Stomach (tissue), 4 donors: Measurements from ENCODE around the gene NR6A1.

Experiments
- POLR2A ChIP-seq, 4 donors: fragments of 450-650 bp; IDR thresholded peaks; one replicate each; pipeline ENCODE4 v1.6.1; 2016; ENCODE audit warnings: antibody characterized with exemption in 4 of 4, control low read depth in 2 of 4, mild to moderate bottlenecking in 1 of 4, moderate library complexity in 1 of 4
- TF ChIP-seq, protein P1 (sequence below), 7 experiments: fragments of 450-650 bp in 4 of 7; fragments of 200-600 bp in 3 of 7; sonication (generic) in 3 of 7; IDR thresholded peaks; one replicate each; pipeline ENCODE4 v1.5.1; 2016 to 2019; ENCODE audit warnings: antibody characterized with exemption in 7 of 7, control low read depth in 2 of 7, mild to moderate bottlenecking in 1 of 7

DNA sequence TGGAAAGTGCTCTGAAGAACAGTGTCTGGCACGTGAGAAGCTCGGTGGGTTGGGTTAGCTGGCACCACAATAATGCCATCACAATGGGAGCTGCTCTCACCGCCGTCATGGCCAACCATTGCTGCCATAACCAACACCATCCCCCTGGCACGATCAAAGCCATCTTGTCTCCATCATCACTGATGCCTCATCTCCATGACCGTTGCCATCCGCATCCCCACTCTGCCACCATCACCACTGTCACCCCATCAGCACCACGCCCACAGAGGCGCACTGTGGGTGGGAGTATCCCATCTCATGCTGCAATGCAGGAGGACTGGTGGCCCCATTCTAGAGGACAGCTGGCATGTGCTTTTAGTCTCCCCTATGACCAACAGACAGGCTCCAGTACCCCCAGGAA is 287.6 kb downstream of the NR6A1 start:
- TF ChIP-seq POLR2A (IDR thresholded peaks at IDR 0.05), result no peak
- TF ChIP-seq, protein P1, sequence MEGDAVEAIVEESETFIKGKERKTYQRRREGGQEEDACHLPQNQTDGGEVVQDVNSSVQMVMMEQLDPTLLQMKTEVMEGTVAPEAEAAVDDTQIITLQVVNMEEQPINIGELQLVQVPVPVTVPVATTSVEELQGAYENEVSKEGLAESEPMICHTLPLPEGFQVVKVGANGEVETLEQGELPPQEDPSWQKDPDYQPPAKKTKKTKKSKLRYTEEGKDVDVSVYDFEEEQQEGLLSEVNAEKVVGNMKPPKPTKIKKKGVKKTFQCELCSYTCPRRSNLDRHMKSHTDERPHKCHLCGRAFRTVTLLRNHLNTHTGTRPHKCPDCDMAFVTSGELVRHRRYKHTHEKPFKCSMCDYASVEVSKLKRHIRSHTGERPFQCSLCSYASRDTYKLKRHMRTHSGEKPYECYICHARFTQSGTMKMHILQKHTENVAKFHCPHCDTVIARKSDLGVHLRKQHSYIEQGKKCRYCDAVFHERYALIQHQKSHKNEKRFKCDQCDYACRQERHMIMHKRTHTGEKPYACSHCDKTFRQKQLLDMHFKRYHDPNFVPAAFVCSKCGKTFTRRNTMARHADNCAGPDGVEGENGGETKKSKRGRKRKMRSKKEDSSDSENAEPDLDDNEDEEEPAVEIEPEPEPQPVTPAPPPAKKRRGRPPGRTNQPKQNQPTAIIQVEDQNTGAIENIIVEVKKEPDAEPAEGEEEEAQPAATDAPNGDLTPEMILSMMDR (IDR thresholded peaks at IDR 0.05), result no peak
